ENCODE measurements around the gene UGT1A7.

GRCh38 chr2:233803292-233803911 lies 121.7 kb downstream of the UGT1A7 start:
- TF ChIP-seq CTCF (IDR thresholded peaks at IDR 0.05; ENCODE audit: low read length): no peak
- no peak for TF ChIP-seq EZH2 (IDR thresholded peaks at IDR 0.05; ENCODE audit: borderline replicate concordance, low read length)
